Measurements from ENCODE around the gene EYS.

EYS gene

GRCh38 chr6:64750910-64751309 is 956.1 kb downstream of the EYS start:
- H3K4me3 ChIP-seq (ENCODE audit: low read length, poor library complexity, severe bottlenecking) = no peak overlapping the region
- no peaks in the 10 kb centered on the region for H3K79me2 ChIP-seq (ENCODE audit: insufficient read depth, low read length)
- H3K9ac ChIP-seq (ENCODE audit: low read depth, low read length, poor library complexity, severe bottlenecking) = no peak overlapping the region
- no peak overlapping the region for H2AFZ ChIP-seq (ENCODE audit: low read length)
- H3K9me3 ChIP-seq (ENCODE audit: insufficient read depth, low read depth, low read length) = no peaks in the 10 kb centered on the region
- H3K9me2 ChIP-seq (replicated peaks; ENCODE audit: low read depth, low read length) = no peaks in the 10 kb centered on the region
- H3K27me3 ChIP-seq (ENCODE audit: insufficient read depth, low read length, poor library complexity, severe bottlenecking) = no peaks in the 10 kb centered on the region
- TF ChIP-seq CTCF (conservative IDR thresholded peaks at IDR 0.05; ENCODE audit: low read length) (no peak), EZH2phosphoT487 (IDR thresholded peaks at IDR 0.05; ENCODE audit: borderline replicate concordance) (no peak)
- no peaks in the 10 kb centered on the region for H3K36me3 ChIP-seq (ENCODE audit: insufficient read depth, low read length)
- H3F3A ChIP-seq (ENCODE audit: low read depth) = no peaks in the 10 kb centered on the region
- no peak overlapping the region for H3K4me2 ChIP-seq (ENCODE audit: low read depth, low read length, poor library complexity, severe bottlenecking)
- H3K4me1 ChIP-seq (ENCODE audit: insufficient read depth, low read length, poor library complexity, severe bottlenecking) = no peaks in the 10 kb centered on the region
- no peaks in the 10 kb centered on the region for H4K20me1 ChIP-seq (ENCODE audit: insufficient read depth, low read length, poor library complexity, severe bottlenecking)

GRCh38 chr6:64737418-64737817 is 969.6 kb downstream of the EYS start:
- Histone ChIP-seq H3K4me2 (ENCODE audit: low read depth, low read length, poor library complexity, severe bottlenecking) (no peak overlapping the region), H3K36me3 (ENCODE audit: insufficient read depth, low read length) (no peaks in the 10 kb centered on the region), H4K20me1 (ENCODE audit: insufficient read depth, low read length, poor library complexity, severe bottlenecking) (no peaks in the 10 kb centered on the region), H3K4me1 (ENCODE audit: insufficient read depth, low read length, poor library complexity, severe bottlenecking) (no peaks in the 10 kb centered on the region), H3F3A (ENCODE audit: low read depth) (no peaks in the 10 kb centered on the region), H3K79me2 (ENCODE audit: insufficient read depth, low read length) (no peaks in the 10 kb centered on the region), H2AFZ (ENCODE audit: low read length) (no peak overlapping the region), H3K4me3 (ENCODE audit: low read length, poor library complexity, severe bottlenecking) (no peak overlapping the region), H3K27me3 (ENCODE audit: insufficient read depth, low read length, poor library complexity, severe bottlenecking) (no peaks in the 10 kb centered on the region), H3K9ac (ENCODE audit: low read depth, low read length, poor library complexity, severe bottlenecking) (no peak overlapping the region), H3K9me2 (replicated peaks; ENCODE audit: low read depth, low read length) (no peaks in the 10 kb centered on the region), H3K9me3 (ENCODE audit: insufficient read depth, low read depth, low read length) (no peaks in the 10 kb centered on the region)
- TF ChIP-seq CTCF (conservative IDR thresholded peaks at IDR 0.05; ENCODE audit: low read length) = no peak
- no peak for TF ChIP-seq EZH2phosphoT487 (IDR thresholded peaks at IDR 0.05; ENCODE audit: borderline replicate concordance)

- H3K9ac ChIP-seq (ENCODE audit: low read depth, low read length, poor library complexity, severe bottlenecking) = no peak overlapping the region
- H3K4me1 ChIP-seq (ENCODE audit: insufficient read depth, low read length, poor library complexity, severe bottlenecking) = no peaks in the 10 kb centered on the region
- no peaks in the 10 kb centered on the region for H4K20me1 ChIP-seq (ENCODE audit: insufficient read depth, low read length, poor library complexity, severe bottlenecking)
- no peaks in the 10 kb centered on the region for H3F3A ChIP-seq (ENCODE audit: low read depth)
- no peak overlapping the region for H3K4me2 ChIP-seq (ENCODE audit: low read depth, low read length, poor library complexity, severe bottlenecking)
- H3K9me2 ChIP-seq (replicated peaks; ENCODE audit: low read depth, low read length) = no peaks in the 10 kb centered on the region
- no peaks in the 10 kb centered on the region for H3K9me3 ChIP-seq (ENCODE audit: insufficient read depth, low read depth, low read length)
- H2AFZ ChIP-seq (ENCODE audit: low read length) = no peak overlapping the region
- no peaks in the 10 kb centered on the region for H3K36me3 ChIP-seq (ENCODE audit: insufficient read depth, low read length)
- no peak for TF ChIP-seq EZH2phosphoT487 (IDR thresholded peaks at IDR 0.05; ENCODE audit: borderline replicate concordance)
- no peak for TF ChIP-seq CTCF (conservative IDR thresholded peaks at IDR 0.05; ENCODE audit: low read length)
- H3K27me3 ChIP-seq (ENCODE audit: insufficient read depth, low read length, poor library complexity, severe bottlenecking) = no peaks in the 10 kb centered on the region
- no peaks in the 10 kb centered on the region for H3K79me2 ChIP-seq (ENCODE audit: insufficient read depth, low read length)
- H3K4me3 ChIP-seq (ENCODE audit: low read length, poor library complexity, severe bottlenecking) = no peak overlapping the region
Measured at GRCh38 chr6:64736421-64736950, 970.5 kb downstream of the EYS start.

Measured in Loucy (cell line).